H1 (cell line): Measurements from ENCODE around the gene SNRNP200.

ENCODE experiments used
- CBX5 ChIP-seq: fragments of 300-800, 300-1000 bp; sonication (generic); IDR thresholded peaks from 2 replicates; pipeline ENCODE4 v1.7.1; 2016; ENCODE audit warnings: antibody characterized with exemption, low read length, low read depth
- CTBP2 ChIP-seq: IDR thresholded peaks from 2 replicates; pipeline ENCODE4 v1.7.0; 2011; ENCODE audit warnings: borderline replicate concordance, mild to moderate bottlenecking, moderate library complexity, mixed read lengths, low read length; ENCODE audit not compliant: insufficient read depth, insufficient read length
- CTCF ChIP-seq, 3 experiments: IDR thresholded peaks; 1 replicate in 2 of 3; 2 replicates in 1 of 3; pipeline versions ENCODE4 v1.5.1 to v1.6.1; 2011; ENCODE audit warnings: low read length in 3 of 3, mild to moderate bottlenecking in 3 of 3, inconsistent platforms in 2 of 3, low read depth in 1 of 3, moderate library complexity in 1 of 3; ENCODE audit not compliant: insufficient read depth in 1 of 3; ENCODE audit errors: control extremely low read depth in 1 of 3
- MAX ChIP-seq: IDR thresholded peaks from 2 replicates; pipeline ENCODE4 v1.6.1; 2012; ENCODE audit warnings: inconsistent platforms
- NRF1 ChIP-seq: IDR thresholded peaks from 2 replicates; pipeline ENCODE4 v1.6.1; 2011; ENCODE audit warnings: mild to moderate bottlenecking, low read depth, low read length, improper control_type of control experiment
- POLR2A ChIP-seq, 2 experiments: IDR thresholded peaks; 1 replicate in 1 of 2; 2 replicates in 1 of 2; pipeline ENCODE4 v1.6.1; 2011; ENCODE audit warnings: low read depth in 2 of 2, low read length in 2 of 2, mild to moderate bottlenecking in 2 of 2; ENCODE audit errors: control extremely low read depth in 1 of 2
- POLR2AphosphoS5 ChIP-seq: IDR thresholded peaks from 2 replicates; pipeline ENCODE4 v1.6.1; 2011; ENCODE audit warnings: low read depth, low read length
- RBBP5 ChIP-seq: IDR thresholded peaks from 2 replicates; pipeline ENCODE4 v1.7.1; 2012; ENCODE audit warnings: low read depth, mild to moderate bottlenecking, inconsistent platforms, low read length, moderate library complexity, borderline replicate concordance
- SIRT6 ChIP-seq: IDR thresholded peaks from one replicate; pipeline ENCODE4 v1.7.1; 2012; ENCODE audit warnings: low read length, inconsistent platforms
- SP1 ChIP-seq: IDR thresholded peaks from 2 replicates; pipeline ENCODE4 v1.6.1; 2011; ENCODE audit warnings: low read depth, low read length
- SP2 ChIP-seq: IDR thresholded peaks from 2 replicates; pipeline ENCODE4 v1.6.1; 2012; ENCODE audit warnings: mild to moderate bottlenecking, low read length, inconsistent platforms
- TAF1 ChIP-seq: IDR thresholded peaks from 2 replicates; pipeline ENCODE4 v1.6.1; 2011; ENCODE audit warnings: mild to moderate bottlenecking, low read depth, low read length

DNA sequence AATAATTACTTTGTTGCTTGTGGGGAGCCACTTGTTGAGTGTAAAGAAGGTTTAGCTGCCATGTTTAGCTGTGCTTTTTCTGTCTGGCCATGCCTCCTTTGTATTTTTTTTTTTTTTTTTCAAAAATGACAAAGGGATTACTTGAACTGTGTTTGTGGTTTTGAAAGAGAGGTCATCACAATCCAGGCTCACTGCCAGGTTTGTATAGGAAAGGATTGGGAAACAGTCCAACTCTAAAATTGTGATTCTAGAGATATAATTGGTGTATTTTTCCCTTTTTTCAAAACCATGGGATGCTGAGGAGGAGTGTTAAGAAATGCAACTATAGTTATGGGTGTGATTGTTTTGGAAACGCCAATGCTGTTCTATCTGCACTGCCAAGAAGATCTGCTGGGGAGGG lies 24.1 kb upstream of the SNRNP200 start:
- TF ChIP-seq CTBP2: no peak
- TF ChIP-seq CTCF (IDR thresholded peaks at IDR 0.05; ENCODE audit: control extremely low read depth in 1 of 3, insufficient read depth in 1 of 3, low read depth in 1 of 3, low read length in 3 of 3): no peak
- TF ChIP-seq NRF1: no peak
- TF ChIP-seq TAF1: no peak
- no peak for TF ChIP-seq SP1
- no peak for TF ChIP-seq POLR2AphosphoS5
- no peak for TF ChIP-seq MAX
- TF ChIP-seq POLR2A (IDR thresholded peaks at IDR 0.05; ENCODE audit: control extremely low read depth in 1 of 2, low read depth in 2 of 2, low read length in 2 of 2): no peak
- TF ChIP-seq CBX5: no peak
- no peak for TF ChIP-seq RBBP5
- TF ChIP-seq SIRT6: no peak
- no peak for TF ChIP-seq SP2
